Measurements from ENCODE around the gene METTL24.

DNA sequence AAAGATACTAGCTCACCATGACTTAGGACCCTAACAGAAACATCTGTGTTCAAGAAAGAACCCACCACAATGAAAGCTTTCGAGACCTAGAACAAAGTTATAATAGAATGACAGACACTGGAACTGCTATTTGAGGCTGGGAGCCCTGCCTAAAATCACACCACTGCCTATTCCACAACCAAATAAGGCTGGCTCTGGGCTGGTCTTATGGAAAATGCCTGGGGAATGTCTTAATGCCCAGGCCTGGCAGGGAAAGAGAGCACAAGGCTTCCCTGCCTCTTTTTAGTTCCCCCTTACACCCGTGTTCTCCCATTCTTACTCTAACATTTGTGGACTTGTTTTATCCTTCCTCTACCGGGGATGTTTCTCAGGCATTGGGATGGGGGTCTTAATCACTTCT lies 5.6 kb upstream of the METTL24 start:
- TF ChIP-seq, protein P1, sequence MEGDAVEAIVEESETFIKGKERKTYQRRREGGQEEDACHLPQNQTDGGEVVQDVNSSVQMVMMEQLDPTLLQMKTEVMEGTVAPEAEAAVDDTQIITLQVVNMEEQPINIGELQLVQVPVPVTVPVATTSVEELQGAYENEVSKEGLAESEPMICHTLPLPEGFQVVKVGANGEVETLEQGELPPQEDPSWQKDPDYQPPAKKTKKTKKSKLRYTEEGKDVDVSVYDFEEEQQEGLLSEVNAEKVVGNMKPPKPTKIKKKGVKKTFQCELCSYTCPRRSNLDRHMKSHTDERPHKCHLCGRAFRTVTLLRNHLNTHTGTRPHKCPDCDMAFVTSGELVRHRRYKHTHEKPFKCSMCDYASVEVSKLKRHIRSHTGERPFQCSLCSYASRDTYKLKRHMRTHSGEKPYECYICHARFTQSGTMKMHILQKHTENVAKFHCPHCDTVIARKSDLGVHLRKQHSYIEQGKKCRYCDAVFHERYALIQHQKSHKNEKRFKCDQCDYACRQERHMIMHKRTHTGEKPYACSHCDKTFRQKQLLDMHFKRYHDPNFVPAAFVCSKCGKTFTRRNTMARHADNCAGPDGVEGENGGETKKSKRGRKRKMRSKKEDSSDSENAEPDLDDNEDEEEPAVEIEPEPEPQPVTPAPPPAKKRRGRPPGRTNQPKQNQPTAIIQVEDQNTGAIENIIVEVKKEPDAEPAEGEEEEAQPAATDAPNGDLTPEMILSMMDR (IDR thresholded peaks at IDR 0.05), result no peak
- TF ChIP-seq EP300 (IDR thresholded peaks at IDR 0.05), result no peak
- no peak for TF ChIP-seq POLR2A (IDR thresholded peaks at IDR 0.05)
- TF ChIP-seq POLR2AphosphoS5 (IDR thresholded peaks at IDR 0.05), result no peak
